NCI-H2171 treated with DMSO at 0.1 percent for 48 hours (cell line): ENCODE measurements around the gene ARHGAP32.
"Not testable (repeated sequence)": the region's sequence is repeated elsewhere in the genome, so short reads cannot be mapped to it uniquely, and the experiment has no call there.

ENCODE experiments used
- DNase-seq: peaks from one replicate; lab custom pipeline; 2025; lab: John Stamatoyannopoulos, UW

The ARHGAP32 gene

GRCh38 chr11:129034001-129034400, 158.1 kb downstream of the ARHGAP32 start:
- DNase-seq: no peak

GRCh38 chr11:129023968-129024676, 168.0 kb downstream of the ARHGAP32 start:
- DNase-seq: no peak

DNA sequence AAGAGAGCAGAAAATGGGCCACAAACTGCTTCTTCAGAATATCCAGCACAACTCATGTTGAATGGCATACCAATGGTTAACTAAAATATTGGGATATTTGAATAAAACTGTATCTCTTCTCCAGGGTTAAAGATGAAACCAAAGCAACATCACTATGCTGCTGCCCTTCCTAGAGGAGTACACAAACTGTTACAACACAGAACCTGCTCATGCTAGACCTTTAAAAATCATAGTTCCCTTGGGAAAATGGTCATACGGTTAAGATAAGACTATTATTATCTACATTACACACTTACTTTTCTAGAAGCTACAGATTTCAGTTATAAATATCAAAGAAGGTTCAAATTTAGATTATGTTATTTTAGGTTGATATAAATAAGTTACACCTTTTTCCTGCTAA, 170.8 kb downstream of the ARHGAP32 start:
- DNase-seq: no peak

GRCh38 chr11:129018991-129019390, 173.1 kb downstream of the ARHGAP32 start:
- no peak for DNase-seq

DNA sequence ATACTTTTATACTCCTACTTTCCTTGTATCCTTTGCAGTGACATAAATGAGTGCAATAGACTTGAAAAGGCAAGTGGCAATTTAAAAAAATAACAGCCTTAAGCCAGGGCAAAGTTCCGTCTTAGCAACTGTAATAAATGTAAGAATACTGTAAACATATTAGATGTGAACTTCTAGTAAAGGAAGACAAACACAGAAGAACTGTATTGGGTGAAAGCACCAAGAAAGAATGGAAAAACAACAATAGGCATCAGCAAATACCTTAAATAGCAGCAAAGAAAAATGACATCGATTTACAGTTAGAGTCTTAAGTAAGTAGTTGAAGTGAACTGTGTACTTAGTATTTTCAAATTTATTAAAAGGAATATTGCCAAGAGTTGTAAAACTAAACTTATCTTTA, 174.0 kb downstream of the ARHGAP32 start:
- DNase-seq: no peak

- no peak for DNase-seq
These were observed 178.2 kb downstream of the ARHGAP32 start for GRCh38 chr11:129013737-129014475.

DNA sequence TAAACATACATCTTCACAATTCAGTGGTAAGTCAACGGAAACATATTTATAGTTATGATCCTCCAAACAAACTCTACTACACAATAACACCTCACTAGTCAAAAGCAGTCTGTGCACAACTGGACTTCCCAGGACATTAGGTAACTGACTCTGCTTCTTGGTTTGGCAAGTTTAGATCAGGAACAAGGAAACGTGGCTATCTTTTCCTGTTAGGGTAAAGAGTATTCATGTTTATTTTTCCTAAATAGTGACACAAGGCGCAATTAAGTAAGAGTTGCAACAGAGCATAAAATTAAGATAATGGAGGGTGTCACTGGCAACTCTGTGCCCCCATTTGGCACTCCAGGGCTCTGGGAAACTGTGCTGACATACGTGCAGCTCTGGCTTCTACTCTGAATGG, 179.2 kb downstream of the ARHGAP32 start:
- no peak for DNase-seq

DNA sequence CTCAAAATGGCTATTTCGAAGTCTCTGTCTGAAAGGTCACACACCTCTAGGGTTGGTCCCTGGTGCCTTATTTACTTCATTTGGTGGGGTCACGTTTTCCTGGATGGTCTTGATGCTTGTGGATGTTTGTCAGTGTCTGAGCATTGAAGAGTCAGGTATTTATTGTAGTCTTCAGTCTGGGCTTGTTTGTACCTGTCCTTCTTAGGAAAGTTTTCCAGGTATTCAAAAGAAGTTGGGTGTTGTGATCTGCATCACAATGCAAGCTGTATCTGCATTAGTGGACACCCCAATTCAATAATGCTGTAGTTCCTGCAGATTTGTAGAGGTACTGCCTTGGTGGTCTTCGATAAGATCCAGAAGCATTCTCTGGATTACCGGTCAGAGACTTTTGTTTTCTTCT, 186.0 kb downstream of the ARHGAP32 start:
- no peak for DNase-seq

GRCh38 chr11:128999165-128999564, 193.0 kb downstream of the ARHGAP32 start:
- DNase-seq: not testable (repeated sequence)

- no peak for DNase-seq
These were observed 203.7 kb downstream of the ARHGAP32 start for GRCh38 chr11:128988242-128988970.

GRCh38 chr11:128985880-128986279, 206.2 kb downstream of the ARHGAP32 start:
- no peak for DNase-seq

- no peak for DNase-seq
These were observed 209.1 kb downstream of the ARHGAP32 start for GRCh38 chr11:128983023-128983422.

DNA sequence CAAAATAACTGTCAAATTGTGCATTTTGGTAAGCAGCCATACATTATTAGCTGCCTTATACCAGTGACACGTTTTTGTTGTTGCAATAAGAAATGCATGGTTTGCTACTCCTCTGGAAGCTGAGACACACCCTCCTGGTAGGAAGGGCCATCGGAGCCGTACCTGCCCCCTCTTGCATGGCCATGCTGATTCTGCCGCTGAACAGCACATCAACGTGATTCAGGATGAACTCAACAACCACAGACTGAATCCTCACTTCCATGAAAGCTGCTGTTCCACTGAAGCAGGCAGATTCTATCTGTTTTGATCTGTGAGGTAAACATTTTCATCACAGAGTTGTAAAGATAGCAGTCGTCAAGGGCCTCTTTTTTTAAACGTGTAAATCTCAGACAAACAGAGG, 210.9 kb downstream of the ARHGAP32 start:
- no peak for DNase-seq

- DNase-seq: no peak
These were observed 221.4 kb downstream of the ARHGAP32 start for GRCh38 chr11:128970598-128971190.

- no peak for DNase-seq
These were observed 223.2 kb downstream of the ARHGAP32 start for GRCh38 chr11:128968916-128969315.

DNA sequence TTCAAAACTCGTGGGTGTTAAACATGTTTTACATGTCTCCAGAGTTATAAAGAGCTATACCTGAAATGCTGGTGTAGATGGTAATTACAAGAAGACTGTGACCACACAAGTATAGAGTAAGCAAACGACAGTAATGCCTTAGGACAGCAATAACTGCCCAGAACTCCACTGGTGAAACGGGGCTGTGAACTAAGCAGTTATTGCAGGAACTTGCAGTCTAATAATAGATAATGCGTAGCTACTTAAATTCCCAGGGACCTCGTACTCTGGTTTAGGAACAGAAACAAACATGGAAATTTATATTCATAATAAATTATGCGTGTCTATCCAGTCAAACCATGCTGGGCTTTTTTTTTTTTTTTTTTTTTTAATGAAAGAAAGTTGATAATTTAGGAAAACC, 224.5 kb downstream of the ARHGAP32 start:
- no peak for DNase-seq

- DNase-seq: no peak
These were observed 226.6 kb downstream of the ARHGAP32 start for GRCh38 chr11:128965485-128965884.

DNA sequence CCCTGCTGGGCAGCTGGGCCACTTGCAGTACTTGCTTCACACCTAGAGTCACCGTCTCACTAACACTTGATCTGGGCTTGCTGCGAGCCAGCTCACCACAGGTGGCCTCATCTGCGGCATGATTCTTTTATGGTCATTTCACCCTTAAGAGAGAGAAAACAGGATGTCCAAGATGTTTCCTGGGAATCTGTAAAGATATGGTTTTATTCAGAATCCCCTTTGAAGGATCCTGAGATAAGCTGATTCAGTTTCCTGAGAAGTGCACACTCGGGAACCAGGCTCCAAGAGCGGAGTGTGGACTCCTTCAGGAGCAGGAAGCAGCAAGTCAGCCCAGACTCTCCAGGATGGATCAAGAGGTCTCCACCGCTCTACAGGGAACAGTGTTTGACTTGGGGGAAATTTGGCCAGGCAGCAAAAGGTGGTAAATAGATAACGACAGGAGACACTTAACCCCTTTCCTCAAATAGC, 227.6 kb downstream of the ARHGAP32 start:
- DNase-seq: peak; percentile 86

GRCh38 chr11:128963744-128964325, 228.3 kb downstream of the ARHGAP32 start:
- DNase-seq: peak; percentile 92

DNA sequence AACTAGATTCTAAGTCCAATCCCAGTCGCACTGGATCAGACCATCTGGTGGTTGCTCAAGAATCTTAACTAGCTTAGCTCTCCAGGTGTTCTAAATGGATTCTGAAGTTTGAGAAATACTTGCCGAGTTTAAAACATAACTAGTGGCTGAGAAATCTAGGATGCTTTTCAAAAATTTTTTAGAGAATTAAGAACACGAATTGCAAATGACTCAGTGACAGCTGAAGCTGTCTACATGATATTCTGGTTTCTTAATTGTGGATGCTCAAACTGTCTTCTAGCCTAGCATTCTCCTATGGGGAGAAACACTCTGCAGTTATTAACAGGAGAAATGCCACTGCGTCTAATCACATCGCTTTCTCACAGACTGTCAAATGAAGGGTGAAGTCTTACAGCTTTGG, 229.2 kb downstream of the ARHGAP32 start:
- DNase-seq: no peak

DNA sequence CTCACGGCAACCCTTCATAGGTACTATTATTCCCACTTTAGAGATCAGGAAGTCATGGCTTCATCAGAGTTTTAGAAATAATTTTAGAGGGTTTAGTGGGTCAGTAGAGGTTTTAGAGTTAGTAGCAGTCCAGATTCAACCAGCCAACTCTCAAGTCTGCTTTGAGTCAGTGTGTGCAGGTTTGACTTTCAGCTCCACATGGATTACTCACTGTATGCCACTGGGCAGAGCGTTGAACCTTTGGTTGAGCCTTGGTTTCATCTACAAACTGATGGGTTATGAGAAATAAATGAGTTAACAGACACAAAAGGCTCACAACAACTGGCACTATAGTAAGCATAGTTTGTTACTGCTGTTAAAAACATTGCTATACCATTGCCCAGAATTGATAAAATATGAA, 230.5 kb downstream of the ARHGAP32 start:
- DNase-seq: no peak

DNA sequence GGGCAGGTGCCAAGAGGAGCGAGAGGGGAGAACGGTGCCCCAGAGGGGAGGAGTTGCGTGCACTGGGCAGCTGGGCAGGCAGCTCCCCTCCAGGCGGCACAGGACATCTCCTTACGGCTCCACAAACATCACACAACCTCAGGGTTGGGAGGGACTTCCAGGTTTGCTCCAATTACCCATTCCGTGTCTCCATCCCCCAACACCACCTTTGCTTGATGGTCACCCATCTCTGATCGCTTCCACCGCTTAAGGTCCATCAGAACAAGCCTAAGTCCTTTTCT, 235.0 kb downstream of the ARHGAP32 start:
- DNase-seq: no peak
